Measurements from ENCODE around the gene PDZD4. TPM values are rescaled to one million over a fixed set of nuclear protein-coding genes. Genes with fewer than 3 reads are reported as not detected.

Gene PDZD4
- total and polyA plus RNA-seq, 12 donors = 0.69 to 39.2 (median 3.7) TPM

GRCh38 chrX:153763298-153763932 is 66.9 kb downstream of the PDZD4 start:
- H3K27ac ChIP-seq = no peak overlapping the region
- H3K9me3 ChIP-seq (replicated peaks in 1 of 3) = no peaks in the 10 kb centered on the region
- H3K27me3 ChIP-seq = no peaks in the 10 kb centered on the region
- no peak overlapping the region for H3K4me3 ChIP-seq
- H3K4me1 ChIP-seq (replicated peaks in 1 of 2) = peaks cover 0 to 18% of the 10 kb centered on the region in 2 donors
- intact Hi-C loops (cut with DNase I) = loop anchor here in 1 of 2 donors (5.0 kb wide), 1 partner anchor 194 kb away; no protein-coding TSS in a partner anchor
- no peak for TF ChIP-seq CTCF (IDR thresholded peaks at IDR 0.05)
- TF ChIP-seq POLR2A (IDR thresholded peaks at IDR 0.05) = no peak
- no peaks in the 10 kb centered on the region for H3K36me3 ChIP-seq (replicated peaks in 1 of 2)
- WGBS, 4 donors = 76 to 82% (median 79%) methylated on average over 13 to 18 of the region's 18 CpGs; no CpG with 5 or more reads in 1 of the 4 donors
- peak in 4 of 7 donors; percentile 14 to 21 (median 16) for DNase-seq

GRCh38 chrX:153762626-153763173 is 67.6 kb downstream of the PDZD4 start:
- no peaks in the 10 kb centered on the region for H3K27me3 ChIP-seq
- intact Hi-C loops (cut with DNase I) = loop anchor here in 1 of 2 donors (5.0 kb wide), 1 partner anchor 195 kb away; no protein-coding TSS in a partner anchor
- DNase-seq = peak in 3 of 7 donors; percentile 5 to 11 (median 6)
- WGBS, 4 donors = 81 to 100% (median 89%) methylated on average over 2 to 14 of the region's 14 CpGs
- no peak overlapping the region for H3K27ac ChIP-seq
- TF ChIP-seq CTCF (IDR thresholded peaks at IDR 0.05) (no peak), POLR2A (IDR thresholded peaks at IDR 0.05) (no peak)
- no peak overlapping the region for H3K4me3 ChIP-seq
- H3K36me3 ChIP-seq (replicated peaks in 1 of 2) = no peaks in the 10 kb centered on the region
- H3K9me3 ChIP-seq (replicated peaks in 1 of 3) = no peaks in the 10 kb centered on the region
- H3K4me1 ChIP-seq (replicated peaks in 1 of 2) = peaks cover 0 to 18% of the 10 kb centered on the region in 2 donors

GRCh38 chrX:153761863-153762262 is 68.5 kb downstream of the PDZD4 start:
- WGBS, 4 donors = 82 to 96% (median 85%) methylated on average over 3 to 15 of the region's 15 CpGs
- H3K27me3 ChIP-seq = no peaks in the 10 kb centered on the region
- TF ChIP-seq POLR2A (IDR thresholded peaks at IDR 0.05) (no peak), CTCF (IDR thresholded peaks at IDR 0.05) (no peak)
- H3K9me3 ChIP-seq (replicated peaks in 1 of 3) = no peaks in the 10 kb centered on the region
- H3K4me3 ChIP-seq = no peak overlapping the region
- no peak overlapping the region for H3K27ac ChIP-seq
- H3K36me3 ChIP-seq (replicated peaks in 1 of 2) = no peaks in the 10 kb centered on the region
- intact Hi-C loops (cut with DNase I) = loop anchor here in 1 of 2 donors (5.0 kb wide), 1 partner anchor 195 kb away; no protein-coding TSS in a partner anchor
- DNase-seq = peak in 1 of 7 donors; percentile 7
- peaks cover 0 to 18% of the 10 kb centered on the region in 2 donors for H3K4me1 ChIP-seq (replicated peaks in 1 of 2)

GRCh38 chrX:153755136-153755535 is 75.2 kb downstream of the PDZD4 start:
- no peak overlapping the region for H3K4me3 ChIP-seq
- intact Hi-C loops (cut with DNase I) = no loop called here
- no peaks in the 10 kb centered on the region for H3K36me3 ChIP-seq (replicated peaks in 1 of 2)
- H3K27ac ChIP-seq = no peak overlapping the region
- DNase-seq = no peak
- H3K27me3 ChIP-seq = no peaks in the 10 kb centered on the region
- no peaks in the 10 kb centered on the region for H3K4me1 ChIP-seq (replicated peaks in 1 of 2)
- WGBS, 4 donors = 64 to 100% (median 92%) methylated on average over 1 of the region's 1 CpG
- TF ChIP-seq POLR2A (IDR thresholded peaks at IDR 0.05) (no peak), CTCF (IDR thresholded peaks at IDR 0.05) (no peak)
- H3K9me3 ChIP-seq (replicated peaks in 1 of 3) = no peaks in the 10 kb centered on the region

Other genes starting within 250 kb of the PDZD4 start
- 10 to 100 TPM; 13.2 to 36.7 (median 24.1) TPM for gene CCNQ, start 231.4 kb downstream of the PDZD4 start, total RNA-seq
- 10 to 100 TPM; 18.7 to 48.5 (median 38.1) TPM for gene CCNQ, start 231.4 kb downstream of the PDZD4 start, polyA plus RNA-seq
- 10 to 100 TPM in 1 of 9 donors, under 1 TPM in 5, not detected in 3; 0.11 to 15.9 (median 0.24) TPM for gene DUSP9, start 183.3 kb downstream of the PDZD4 start, total RNA-seq
- gene DUSP9, start 183.3 kb downstream of the PDZD4 start, polyA plus RNA-seq = not detected
- 1 to 10 TPM in 3 of 9 donors, under 1 TPM in 4, not detected in 2; 0.48 to 2.7 (median 1.00) TPM for gene PNCK, start 156.7 kb downstream of the PDZD4 start, total RNA-seq
- gene PNCK, start 156.7 kb downstream of the PDZD4 start, polyA plus RNA-seq = 1 to 10 TPM in 2 of 3 donors, under 1 TPM in 1; 0.42 to 6.5 (median 1.9) TPM
- 100 to 1,000 TPM in 4 of 9 donors, 10 to 100 TPM in 4, 1 to 10 TPM in 1; 3.1 to 136 (median 71.0) TPM for gene SLC6A8, start 142.6 kb downstream of the PDZD4 start, total RNA-seq
- 100 to 1,000 TPM in 1 of 3 donors, 10 to 100 TPM in 2; 51.8 to 118 (median 63.0) TPM for gene SLC6A8, start 142.6 kb downstream of the PDZD4 start, polyA plus RNA-seq
- 100 to 1,000 TPM; 168 to 343 (median 285) TPM for gene BCAP31, start 106.2 kb downstream of the PDZD4 start, total RNA-seq
- 100 to 1,000 TPM; 121 to 274 (median 218) TPM for gene BCAP31, start 106.2 kb downstream of the PDZD4 start, polyA plus RNA-seq
- 10 to 100 TPM; 29.6 to 78.0 (median 51.0) TPM for gene ABCD1, start 105.7 kb downstream of the PDZD4 start, total RNA-seq
- 10 to 100 TPM; 29.7 to 58.6 (median 42.3) TPM for gene ABCD1, start 105.7 kb downstream of the PDZD4 start, polyA plus RNA-seq
- gene PLXNB3, start 66.3 kb downstream of the PDZD4 start, total RNA-seq = 100 to 1,000 TPM in 1 of 9 donors, 10 to 100 TPM in 7, 1 to 10 TPM in 1; 1.1 to 103 (median 34.9) TPM
- gene PLXNB3, start 66.3 kb downstream of the PDZD4 start, polyA plus RNA-seq = 100 to 1,000 TPM in 1 of 3 donors, 10 to 100 TPM in 2; 21.7 to 119 (median 87.3) TPM
- gene SRPK3, start 49.5 kb downstream of the PDZD4 start, total RNA-seq = 1 to 10 TPM in 5 of 9 donors, under 1 TPM in 3, not detected in 1; 0.14 to 2.9 (median 1.3) TPM
- gene SRPK3, start 49.5 kb downstream of the PDZD4 start, polyA plus RNA-seq = 10 to 100 TPM in 1 of 3 donors, 1 to 10 TPM in 1, under 1 TPM in 1; 0.31 to 20.5 (median 4.9) TPM
- 100 to 1,000 TPM in 2 of 9 donors, 10 to 100 TPM in 7; 68.4 to 144 (median 83.1) TPM for gene IDH3G, start 36.2 kb downstream of the PDZD4 start, total RNA-seq
- gene IDH3G, start 36.2 kb downstream of the PDZD4 start, polyA plus RNA-seq = 100 to 1,000 TPM in 2 of 3 donors, 10 to 100 TPM in 1; 73.9 to 112 (median 111) TPM
- gene SSR4, start 35.9 kb downstream of the PDZD4 start, total RNA-seq = 100 to 1,000 TPM; 162 to 609 (median 366) TPM
- 1,000 to 10,000 TPM in 1 of 3 donors, 100 to 1,000 TPM in 2; 195 to 1,349 (median 921) TPM for gene SSR4, start 35.9 kb downstream of the PDZD4 start, polyA plus RNA-seq
- 10 to 100 TPM in 3 of 9 donors, 1 to 10 TPM in 4, under 1 TPM in 2; 0.52 to 50.1 (median 2.7) TPM for gene L1CAM, start 55.6 kb upstream of the PDZD4 start, total RNA-seq
- gene L1CAM, start 55.6 kb upstream of the PDZD4 start, polyA plus RNA-seq = 10 to 100 TPM in 2 of 3 donors, 1 to 10 TPM in 1; 8.9 to 34.1 (median 14.5) TPM
- 1 to 10 TPM in 1 of 9 donors, under 1 TPM in 8; 0.11 to 1.1 (median 0.57) TPM for gene AVPR2, start 74.1 kb upstream of the PDZD4 start, total RNA-seq
- 1 to 10 TPM in 2 of 3 donors, not detected in 1; 1.0 to 1.6 TPM for gene AVPR2, start 74.1 kb upstream of the PDZD4 start, polyA plus RNA-seq
- 10 to 100 TPM; 22.4 to 67.8 (median 45.0) TPM for gene ARHGAP4, start 95.7 kb upstream of the PDZD4 start, total RNA-seq
- 100 to 1,000 TPM in 2 of 3 donors, 1 to 10 TPM in 1; 1.5 to 316 (median 118) TPM for gene ARHGAP4, start 95.7 kb upstream of the PDZD4 start, polyA plus RNA-seq
- 100 to 1,000 TPM in 3 of 9 donors, 10 to 100 TPM in 6; 60.0 to 159 (median 93.2) TPM for gene NAA10, start 104.5 kb upstream of the PDZD4 start, total RNA-seq
- gene NAA10, start 104.5 kb upstream of the PDZD4 start, polyA plus RNA-seq = 100 to 1,000 TPM; 121 to 287 (median 228) TPM
- 10 to 100 TPM; 15.5 to 37.4 (median 24.6) TPM for gene RENBP, start 114.1 kb upstream of the PDZD4 start, total RNA-seq
- gene RENBP, start 114.1 kb upstream of the PDZD4 start, polyA plus RNA-seq = 10 to 100 TPM in 2 of 3 donors, 1 to 10 TPM in 1; 5.4 to 69.6 (median 27.6) TPM
- gene HCFC1, start 141.3 kb upstream of the PDZD4 start, total RNA-seq = 10 to 100 TPM in 8 of 9 donors, 1 to 10 TPM in 1; 9.2 to 77.1 (median 57.8) TPM
- 10 to 100 TPM; 15.3 to 32.7 (median 19.6) TPM for gene HCFC1, start 141.3 kb upstream of the PDZD4 start, polyA plus RNA-seq
- gene TMEM187, start 142.2 kb upstream of the PDZD4 start, total RNA-seq = 10 to 100 TPM in 7 of 9 donors, 1 to 10 TPM in 2; 5.7 to 29.2 (median 16.7) TPM
- 1 to 10 TPM; 4.0 to 6.8 (median 5.3) TPM for gene TMEM187, start 142.2 kb upstream of the PDZD4 start, polyA plus RNA-seq
- gene IRAK1, start 189.4 kb upstream of the PDZD4 start, total RNA-seq = 100 to 1,000 TPM in 4 of 9 donors, 10 to 100 TPM in 5; 48.2 to 142 (median 98.0) TPM
- 10 to 100 TPM; 36.9 to 70.1 (median 63.4) TPM for gene IRAK1, start 189.4 kb upstream of the PDZD4 start, polyA plus RNA-seq